ENCODE data around the gene IL16.
"Not testable (repeated sequence)": the region's sequence is repeated elsewhere in the genome, so short reads cannot be mapped to it uniquely, and the experiment has no call there.

IL16 gene

DNA sequence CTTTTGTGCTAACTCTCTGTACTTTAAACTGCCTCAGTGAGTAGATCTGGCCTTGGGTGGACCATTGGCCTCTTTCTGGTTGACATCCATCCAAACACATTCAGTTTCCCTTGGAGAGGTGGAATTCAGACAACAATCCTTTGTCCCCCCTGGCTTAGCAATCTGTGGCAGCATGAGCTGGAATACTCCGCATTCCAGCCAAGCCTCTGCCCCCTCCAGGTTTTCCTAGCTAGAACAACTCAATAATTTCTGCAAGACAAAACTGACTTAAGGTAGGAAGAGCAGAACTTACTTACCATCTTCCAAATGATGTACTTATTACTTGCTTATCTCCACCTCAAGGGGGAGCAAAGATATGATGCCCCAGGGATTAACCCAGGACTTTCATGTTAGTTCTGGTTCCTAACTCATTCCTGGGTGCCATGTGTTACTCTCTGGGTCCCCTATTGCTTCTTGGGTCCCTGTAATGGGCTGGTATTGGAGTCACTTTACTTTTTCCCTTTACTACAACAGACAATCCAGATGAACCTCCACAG, 21.8 kb upstream of the IL16 start:
- no peak for DNase-seq

DNA sequence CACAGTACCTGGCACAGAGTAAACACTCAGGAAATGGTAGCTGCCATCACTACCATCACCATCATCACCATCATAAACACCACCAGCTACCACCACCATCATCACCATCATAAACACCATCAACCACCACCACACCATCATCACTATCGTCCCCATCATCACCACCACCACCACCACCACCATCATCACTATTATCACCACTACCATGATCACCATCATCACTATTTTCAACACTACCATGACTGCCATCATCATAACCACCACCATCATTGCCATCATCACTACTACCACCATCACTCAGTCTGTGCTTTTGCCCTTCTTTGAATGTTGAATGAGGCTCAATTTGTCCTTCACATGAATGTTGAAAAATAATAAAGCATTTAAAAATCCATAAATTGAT, 21.2 kb upstream of the IL16 start:
- no peak for DNase-seq

DNA sequence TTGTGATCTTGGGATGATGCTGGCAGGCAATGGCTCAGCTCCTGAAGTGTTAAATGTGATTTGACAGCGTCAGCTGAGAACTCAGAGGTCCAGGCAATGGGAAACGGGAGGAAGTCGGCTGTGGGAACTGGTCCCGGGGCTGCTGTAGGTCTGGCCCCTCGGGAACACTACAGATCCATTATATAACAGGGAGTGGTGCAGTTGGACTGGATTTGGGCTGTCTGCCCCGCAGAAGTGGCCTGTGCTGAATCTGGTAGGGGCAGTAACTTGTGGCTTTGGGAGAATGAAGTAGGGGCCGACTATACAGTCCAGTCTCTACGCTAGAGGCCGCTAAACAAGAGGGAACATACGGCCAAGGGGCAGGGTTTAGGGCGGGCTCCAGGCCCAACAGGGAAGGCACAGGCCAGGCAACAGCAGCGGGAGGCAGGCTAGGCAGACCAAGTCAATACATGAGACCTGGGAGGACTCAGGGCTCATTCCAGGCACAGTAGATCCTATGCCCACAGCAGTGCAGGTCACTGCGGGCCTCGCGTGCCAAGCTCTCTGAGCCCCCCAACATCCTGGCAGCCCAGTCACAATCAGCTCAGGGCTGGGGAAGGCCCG, 20.3 kb upstream of the IL16 start:
- DNase-seq: no peak

DNA sequence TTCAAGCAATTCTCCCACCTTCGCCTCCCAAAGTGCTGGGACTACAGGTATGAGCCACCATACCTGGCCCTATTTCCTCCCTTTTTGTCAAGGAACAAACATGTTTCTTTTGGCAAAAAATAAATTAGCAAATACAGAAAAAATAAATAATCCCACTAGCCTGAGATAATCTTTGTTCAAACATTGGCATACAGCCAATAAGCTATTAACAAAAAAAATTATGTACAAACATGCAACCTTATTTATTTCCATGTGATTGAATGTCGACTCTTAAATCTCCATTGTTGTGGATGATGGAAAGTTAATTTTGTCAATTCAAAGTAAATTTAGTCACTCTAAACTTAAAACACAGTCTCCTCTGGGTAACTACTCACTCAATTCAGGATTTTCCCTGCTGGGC, 18.3 kb upstream of the IL16 start:
- no peak for DNase-seq

DNA sequence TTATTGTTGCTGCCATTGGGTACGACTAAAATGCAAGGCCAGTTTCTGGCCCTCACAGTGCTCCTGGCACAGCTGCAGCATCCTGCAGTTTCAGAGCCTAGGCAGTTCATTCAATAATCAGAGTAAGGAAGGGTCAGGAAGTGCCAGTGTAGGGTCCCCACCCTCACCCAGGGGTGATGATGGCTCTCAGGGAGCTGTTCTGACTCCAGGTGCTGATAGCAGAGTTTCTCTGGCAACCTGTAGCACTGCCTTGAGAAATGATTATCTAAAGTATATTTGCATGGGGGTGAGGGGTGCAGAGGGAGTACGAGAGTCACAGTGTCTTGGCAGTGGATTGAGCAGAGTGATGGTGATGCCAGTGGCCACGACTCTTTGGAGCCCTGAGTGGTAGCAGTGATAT, 15.5 kb upstream of the IL16 start:
- DNase-seq: no peak

DNA sequence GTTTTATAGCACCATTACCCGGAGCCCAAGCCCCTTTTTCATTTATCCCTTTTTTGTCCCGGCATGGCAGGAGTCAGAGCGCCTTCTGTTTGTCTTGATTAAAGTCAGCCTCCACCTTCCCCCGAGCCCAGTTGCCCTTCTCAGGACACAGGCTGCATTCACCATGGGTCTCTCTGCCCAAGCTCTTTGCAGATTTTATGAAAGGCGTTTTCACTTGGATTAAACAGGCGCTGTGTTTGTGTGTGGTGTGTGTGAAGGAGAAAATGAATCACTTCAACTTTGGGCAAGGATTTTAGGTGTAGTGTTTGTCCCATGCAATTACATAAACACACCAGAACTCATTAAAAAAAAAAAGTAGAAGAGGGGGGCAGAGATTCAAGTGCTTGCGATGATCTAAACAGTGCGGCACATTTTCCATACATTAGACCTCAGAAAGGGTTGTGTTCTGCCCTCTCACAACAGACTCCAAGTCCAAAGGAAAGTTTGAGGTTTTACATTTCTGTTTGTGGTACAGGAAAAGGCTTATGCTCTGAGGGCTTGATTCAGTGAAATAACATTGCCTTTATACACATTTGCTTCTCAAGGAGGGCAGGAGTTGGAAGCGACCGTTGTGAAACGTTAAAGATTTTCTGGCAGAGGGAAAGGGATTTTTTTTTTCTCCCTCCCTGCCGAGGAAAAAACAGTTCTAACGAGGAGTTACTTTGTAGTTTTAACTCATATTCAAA, 14.5 kb upstream of the IL16 start:
- DNase-seq: no peak

DNA sequence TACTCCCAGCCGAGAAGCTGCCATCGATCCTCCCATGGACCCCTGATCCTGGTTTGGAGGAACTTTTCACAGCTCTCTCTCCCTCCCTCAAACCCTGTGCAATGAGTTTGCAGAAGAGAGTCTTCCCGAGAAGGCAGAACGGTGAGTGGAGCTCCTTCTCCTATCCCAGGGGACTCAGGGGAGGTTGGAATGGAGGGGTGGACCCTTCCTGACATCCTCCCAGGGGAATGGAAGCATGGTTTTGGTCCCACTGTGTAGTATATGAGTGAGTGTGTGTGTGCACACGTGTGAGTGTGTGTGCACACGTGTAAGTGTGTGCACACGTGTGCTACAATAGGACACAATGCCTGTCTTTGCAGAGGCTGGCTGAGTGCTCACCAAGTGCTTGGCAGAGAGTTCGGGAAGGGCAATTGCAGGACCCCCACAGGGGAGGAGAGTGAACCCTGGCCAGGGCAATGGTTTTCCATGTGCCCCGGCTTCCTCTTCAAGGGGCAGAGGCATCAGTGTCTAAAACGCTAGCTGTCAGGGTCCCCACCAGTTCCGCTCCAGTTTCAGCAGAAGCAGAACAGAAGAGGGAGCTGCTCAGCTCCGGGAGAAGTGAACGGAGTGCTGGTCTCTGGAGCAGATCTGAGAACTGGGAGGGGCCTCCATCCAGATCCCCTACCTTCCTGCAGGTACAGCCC, 13.8 kb upstream of the IL16 start:
- no peak for DNase-seq

DNA sequence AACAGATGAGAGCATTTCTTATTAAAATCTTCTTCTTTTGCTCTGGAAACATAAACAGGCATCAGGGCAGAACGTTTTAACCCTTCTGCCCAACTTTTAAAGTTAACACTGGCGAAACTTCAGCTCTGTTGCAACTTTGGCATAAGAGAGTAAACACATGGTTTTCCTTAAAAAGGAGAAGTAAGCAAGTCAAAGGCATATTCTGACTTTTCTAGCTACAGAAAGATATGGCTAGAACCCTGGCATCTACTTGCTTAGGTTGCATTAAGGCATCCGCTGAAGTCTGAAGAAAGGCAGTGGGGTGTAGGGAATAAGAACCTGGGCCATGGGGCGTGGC, 13.3 kb upstream of the IL16 start:
- no peak for DNase-seq

DNA sequence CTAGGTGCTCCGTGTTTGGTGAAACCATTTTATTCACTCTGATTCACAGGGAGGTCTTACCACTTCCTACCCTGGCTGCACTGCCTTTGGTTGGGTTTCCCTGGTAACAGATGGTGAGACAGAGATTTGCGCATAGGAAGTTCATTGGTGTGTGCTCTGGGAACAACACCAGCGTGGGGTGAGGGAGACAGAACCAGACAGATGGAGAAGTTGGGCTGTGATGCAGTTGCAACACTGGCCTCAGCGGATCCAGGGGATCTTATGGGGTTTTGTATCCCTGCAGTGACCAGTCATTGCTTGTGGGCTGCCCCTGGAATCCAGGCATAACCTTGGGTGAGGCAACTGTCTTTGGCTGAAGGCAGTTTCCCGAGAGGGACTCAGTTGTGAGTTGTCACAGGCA, 12.5 kb upstream of the IL16 start:
- DNase-seq: no peak

DNA sequence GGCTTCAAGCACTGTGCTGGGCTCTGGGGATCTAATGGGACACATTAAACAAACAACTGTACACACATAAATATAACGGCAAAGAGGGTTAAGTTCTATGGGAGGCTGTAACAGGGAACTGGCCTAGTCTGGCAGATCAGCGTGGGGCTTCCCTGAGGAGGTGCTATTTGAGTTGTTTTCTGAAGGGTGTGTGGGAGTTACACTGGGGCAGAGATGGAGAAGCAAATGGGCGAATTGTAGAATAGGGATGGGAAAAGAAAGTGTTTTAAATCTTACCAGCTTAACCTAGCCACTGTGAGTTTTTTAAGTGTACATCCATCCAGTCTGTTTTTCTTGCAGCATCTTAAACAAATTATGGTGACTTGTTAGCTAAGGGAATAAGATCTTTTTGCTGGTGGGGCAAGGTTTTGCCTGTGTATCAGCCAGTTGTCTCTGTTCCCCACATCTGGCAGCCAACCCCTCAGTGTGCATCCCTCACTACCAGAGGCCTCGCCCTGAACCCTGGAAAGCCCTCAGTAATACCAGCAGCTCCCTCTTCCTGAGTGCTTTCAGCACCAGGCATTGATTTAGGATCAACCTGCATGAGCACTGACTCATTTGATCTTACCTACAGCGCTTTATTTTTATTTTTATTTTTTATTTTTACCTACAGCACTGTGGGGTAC, 10.9 kb upstream of the IL16 start:
- no peak for DNase-seq

DNA sequence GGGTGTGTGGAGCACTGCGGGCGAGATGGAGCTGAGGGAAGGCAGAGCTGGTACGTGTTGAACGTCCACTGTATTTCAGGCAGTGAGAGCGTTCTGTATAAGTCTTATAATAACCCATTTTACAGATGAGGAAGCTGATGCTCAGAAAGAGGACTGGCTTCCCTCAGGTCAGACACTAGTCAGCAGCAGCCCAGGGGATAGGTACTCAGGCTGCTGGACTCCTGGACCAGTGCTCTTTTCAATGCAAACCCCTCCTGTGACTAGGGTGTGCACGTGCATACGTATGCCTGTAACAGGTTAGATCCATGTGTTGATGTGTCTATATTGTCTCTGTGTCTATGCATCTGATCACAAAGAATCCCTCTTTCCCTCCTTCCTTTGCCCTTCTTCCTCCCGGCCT, 8.3 kb upstream of the IL16 start:
- no peak for DNase-seq

DNA sequence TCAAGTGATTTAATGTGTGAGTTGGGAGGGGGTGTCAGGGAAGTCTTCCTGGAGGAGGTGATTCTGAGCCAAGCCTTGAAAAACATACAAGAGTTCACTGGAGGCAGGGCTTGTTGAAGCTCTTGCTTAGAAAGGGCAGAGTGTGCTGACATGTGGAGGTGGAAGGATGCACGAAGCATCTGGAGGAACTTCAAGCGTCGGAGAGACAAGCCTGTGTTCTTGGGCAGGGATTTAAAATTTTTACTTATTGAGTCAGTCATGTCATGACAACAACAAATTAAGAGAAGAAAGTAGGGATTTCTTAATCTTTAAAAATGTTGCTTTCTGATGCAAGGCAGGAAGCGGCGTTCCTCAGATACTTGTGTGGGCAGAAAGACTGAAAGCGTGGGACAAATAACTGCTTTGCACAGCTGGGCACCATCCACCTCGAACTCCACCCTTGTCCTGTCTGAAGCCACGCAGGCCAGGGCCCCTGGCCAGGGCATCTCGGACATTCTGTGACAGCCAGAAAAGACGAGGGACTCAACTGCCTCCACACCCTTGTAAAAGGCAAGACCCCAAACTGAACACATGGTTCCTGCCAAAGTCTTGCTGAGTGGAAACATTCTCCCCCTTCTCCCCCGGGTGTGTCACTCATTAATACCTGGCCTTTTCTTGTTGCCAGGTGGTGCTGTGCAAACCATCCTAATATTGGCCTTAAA, 6.9 kb upstream of the IL16 start:
- DNase-seq: no peak

DNA sequence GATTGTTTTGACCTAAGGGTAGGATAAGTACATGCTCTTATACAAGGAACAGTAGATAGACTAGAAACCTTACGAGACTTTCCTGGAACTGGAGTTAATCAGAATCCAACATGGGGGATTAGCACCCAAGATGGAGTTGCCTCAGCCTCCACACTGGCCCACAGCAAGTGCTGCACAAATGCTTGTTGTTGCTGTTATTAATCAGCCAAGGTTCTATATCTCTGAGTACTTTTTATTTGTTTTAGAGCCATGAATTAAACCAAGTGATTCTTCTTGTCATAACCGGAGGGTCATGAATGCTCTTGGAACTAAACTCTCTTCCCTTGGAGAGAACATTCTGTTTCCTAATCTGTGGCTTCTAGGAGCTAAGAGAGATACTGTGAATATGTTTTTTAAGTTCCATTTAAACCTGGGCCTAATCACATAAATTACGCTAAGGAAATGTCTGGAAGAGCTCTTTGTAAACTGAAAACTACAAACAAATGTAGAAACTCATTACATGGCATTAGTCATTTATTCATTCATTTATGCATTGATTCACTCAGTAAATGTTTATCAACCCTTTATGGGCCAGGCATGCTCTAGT, 5.7 kb upstream of the IL16 start:
- no peak for DNase-seq

DNA sequence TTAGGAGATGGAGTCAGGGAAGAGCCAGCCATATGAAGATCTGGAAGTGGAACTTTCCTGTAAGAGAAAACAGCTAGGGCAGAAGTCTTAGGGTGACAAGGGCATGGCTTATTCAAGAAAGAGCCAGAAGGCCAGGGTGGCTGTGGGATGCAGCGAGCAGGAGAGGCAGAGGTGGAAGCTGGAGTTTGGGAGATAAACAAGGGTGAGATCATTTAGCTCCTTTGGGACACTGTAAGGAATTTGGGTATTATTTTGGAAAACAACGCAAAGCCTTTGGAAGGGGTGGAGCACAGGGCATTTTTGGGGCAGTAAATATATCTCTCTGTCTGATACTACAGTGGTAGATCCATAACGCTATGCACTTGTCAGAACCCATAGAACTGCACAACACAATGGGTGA, 5.0 kb upstream of the IL16 start:
- no peak for DNase-seq

DNA sequence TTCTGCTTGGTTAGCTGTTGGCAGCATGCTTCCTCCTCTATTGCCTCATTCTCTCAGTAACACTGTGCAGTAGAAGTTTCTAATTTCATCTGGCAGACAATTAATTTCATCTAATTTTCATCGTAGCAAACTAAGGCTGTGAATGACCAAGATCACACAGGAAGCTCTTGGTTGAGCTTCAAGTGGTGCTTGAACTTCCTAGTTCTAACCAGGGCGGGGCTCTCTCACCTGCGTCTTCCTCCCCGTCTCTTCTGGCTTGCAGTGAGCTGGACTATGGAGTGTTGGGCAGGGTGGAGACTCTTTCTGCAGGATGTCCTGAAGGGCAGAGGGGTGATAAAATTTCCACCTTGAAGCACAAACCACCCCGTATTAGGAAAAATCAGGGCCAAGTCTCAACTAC, 2.0 kb upstream of the IL16 start:
- peak; percentile 49 for DNase-seq

DNA sequence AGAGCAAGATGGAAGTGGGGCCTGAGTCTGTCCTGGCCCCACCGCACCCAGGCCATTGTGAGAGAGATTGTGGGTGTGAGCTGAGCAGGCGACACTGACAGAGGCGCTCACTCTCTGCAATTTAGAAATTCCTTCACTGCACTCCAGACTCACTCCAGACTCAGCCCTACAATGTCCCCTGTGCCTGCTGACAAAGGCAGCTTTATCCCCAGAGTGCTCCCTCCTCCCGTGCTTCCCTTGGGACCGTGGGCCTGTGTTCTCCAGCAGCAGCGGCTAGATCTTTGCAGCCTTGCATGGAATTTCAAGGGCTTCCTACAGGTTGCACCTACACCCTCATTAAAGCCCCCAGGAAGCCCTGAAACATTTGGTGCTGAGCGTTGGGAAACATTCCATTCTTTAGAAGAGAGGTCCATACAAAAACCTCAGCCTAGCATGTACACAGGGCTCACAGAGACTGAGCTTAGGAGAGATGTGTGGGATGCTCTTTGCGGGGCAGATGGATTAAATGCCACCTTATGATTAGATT, 1.3 kb upstream of the IL16 start:
- DNase-seq: no peak

DNA sequence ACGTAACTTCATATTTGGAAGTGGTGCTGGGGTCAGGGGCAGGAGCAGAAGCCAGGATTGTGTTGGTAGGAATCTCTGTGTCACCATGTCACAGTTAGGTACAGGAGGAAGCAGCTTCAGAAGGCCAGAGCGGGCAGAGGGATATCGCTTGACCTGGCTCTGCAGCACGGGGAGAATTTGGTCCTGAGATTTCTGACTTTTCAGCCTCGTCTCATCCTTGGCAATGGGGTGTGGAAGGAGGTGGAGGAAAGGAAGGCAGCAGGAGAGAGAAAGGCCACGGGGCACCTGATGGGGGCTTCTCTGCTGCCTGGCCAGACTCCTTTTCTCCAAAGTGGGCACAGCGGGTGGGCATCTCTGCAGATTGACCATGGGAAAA, 564 bp downstream of the IL16 start:
- no peak for DNase-seq

DNA sequence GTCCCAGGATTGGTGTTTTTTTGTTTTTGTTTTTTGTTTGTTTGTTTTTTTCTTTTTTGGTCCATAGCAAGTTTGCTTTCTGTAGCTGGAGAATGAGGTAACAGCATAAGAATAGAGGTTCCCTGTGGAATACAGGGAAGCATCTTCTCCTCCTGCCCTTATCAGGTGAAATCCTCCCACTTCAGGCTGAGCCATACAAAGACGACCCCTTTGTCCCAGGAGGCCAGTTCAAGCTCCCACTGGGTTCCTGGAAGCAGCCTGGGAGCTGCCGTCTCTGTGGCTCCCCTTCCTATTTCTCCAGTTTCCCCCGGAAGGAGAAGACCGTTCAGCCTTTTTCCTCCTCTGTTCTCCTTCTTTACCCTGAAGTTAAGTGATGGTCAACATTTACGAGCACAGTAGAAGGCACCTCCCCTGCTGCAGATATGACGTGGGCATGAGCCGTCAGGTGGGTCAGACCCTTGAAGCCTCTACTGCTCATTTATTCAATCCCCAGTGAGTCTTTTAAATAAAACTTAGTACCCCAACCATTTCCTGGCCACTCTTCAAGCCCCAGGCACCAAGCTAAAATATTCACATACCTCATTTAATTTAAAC, 1.1 kb downstream of the IL16 start:
- DNase-seq: no peak

DNA sequence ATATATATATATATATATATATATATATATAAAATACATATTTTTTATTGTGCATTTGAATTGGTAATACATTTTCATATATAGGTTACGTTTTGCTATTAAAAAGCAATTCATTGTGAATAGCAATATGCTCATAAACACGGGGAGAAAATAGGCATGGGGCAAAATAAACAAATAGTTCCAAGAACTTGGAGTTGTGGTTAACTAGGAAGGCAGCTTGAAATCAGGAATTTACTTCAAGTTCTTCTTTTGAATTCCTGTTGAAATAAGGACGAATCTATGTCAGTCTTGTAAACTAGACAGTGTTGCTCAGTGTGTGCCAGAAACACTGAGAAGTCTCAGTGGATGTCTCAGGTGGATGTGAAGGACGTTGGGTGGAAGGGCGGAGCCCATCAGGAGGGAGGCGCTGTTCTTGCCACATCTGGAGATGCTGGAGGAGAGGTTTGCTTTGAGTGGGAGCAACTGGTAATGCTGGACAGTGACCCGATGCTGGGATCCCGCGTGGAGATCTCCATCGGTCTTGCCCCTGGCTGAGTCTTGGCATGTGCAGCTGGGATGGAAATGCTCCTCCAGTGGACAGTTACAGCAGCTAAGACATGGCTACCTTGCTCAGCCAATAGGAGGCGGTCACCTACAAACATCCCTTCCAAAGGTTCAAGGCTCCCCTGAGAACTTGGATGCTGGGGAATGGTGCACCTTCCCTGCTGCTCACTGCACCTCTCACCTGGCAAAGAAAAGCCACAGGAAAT, 2.5 kb downstream of the IL16 start:
- DNase-seq: no peak

DNA sequence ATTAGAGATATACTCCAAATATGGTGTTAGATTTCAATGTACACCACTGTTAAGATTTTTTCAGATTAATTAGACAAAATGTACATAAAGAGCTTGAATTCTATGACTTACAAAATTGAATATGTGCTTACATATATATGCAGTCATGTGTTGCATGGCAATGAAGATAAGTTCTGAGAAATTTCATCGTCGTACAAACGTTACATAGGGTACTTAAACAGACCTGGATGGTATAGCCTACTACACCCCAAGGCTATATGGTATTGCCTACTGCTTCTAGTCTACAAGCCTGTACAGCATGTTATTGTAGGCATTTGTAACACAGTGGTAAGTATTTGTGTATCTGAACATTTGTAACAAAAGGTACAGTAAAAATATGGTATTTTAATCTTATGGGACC, 9.3 kb downstream of the IL16 start:
- no peak for DNase-seq

DNA sequence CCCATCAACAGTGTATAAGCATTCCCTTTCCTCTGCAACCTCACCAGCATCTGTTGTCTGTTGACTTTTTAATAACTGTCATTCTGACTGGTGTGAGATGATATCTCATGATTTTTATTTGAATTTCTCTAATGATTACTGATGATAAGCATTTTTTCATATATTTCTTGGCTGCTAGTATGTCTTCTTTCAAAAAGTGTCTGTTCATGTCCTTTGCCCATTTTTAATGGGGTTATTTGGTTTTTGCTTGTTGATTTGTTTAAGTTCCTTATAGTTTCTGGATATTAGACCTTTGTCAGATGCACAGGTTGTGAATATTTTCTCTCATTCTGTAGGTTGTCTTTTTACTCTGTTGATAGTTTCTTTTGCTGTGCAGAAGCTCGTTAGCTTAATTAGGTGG, 11.3 kb downstream of the IL16 start:
- not testable (repeated sequence) for DNase-seq

Measured in NCI-H510A treated with DMSO at 0.1 percent for 48 hours (cell line).